ENCODE measurements around the gene CHI3L2.

- no peak for TF ChIP-seq RCOR1 (IDR thresholded peaks at IDR 0.05; ENCODE audit: borderline replicate concordance in 1 of 2, low read depth in 2 of 2, low read length in 2 of 2)
- no peak for TF ChIP-seq MCM7 (IDR thresholded peaks at IDR 0.05)
- TF ChIP-seq, protein P1, sequence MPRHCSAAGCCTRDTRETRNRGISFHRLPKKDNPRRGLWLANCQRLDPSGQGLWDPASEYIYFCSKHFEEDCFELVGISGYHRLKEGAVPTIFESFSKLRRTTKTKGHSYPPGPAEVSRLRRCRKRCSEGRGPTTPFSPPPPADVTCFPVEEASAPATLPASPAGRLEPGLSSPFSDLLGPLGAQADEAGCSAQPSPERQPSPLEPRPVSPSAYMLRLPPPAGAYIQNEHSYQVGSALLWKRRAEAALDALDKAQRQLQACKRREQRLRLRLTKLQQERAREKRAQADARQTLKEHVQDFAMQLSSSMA (CRISPR knock-in tag; IDR thresholded peaks at IDR 0.05), result no peak
- no peak for TF ChIP-seq SPI1 (IDR thresholded peaks at IDR 0.05; ENCODE audit: borderline replicate concordance, low read depth, low read length)
- no peak for TF ChIP-seq CTCF (IDR thresholded peaks at IDR 0.05 in 2 of 3, conservative IDR thresholded peaks at IDR 0.05 in 1 of 3; ENCODE audit: insufficient read depth in 2 of 3, low read depth in 1 of 3, low read length in 3 of 3)
Measured at GRCh38 chr1:111205714-111206050, 21.8 kb upstream of the CHI3L2 start.
